Measurements from ENCODE around the gene CCDC39. TPM values are rescaled to one million over a fixed set of nuclear protein-coding genes. Genes with fewer than 3 reads are reported as not detected.

The CCDC39 gene
- total RNA-seq, 2 donors from 2014 or later: 0.20 to 1.1 TPM

GRCh38 chr3:180657094-180657493 lies 22.2 kb downstream of the CCDC39 start:
- no peak overlapping the region for H3K4me3 Mint-ChIP-seq
- 84 to 100% methylated on average over 1 to 4 of the region's 4 CpGs for WGBS, 2 experiments (ENCODE audit: insufficient coverage in 1 of 2, insufficient read length in 1 of 2)
- no peaks in the 10 kb centered on the region for H3K27me3 Mint-ChIP-seq (ENCODE audit: insufficient read depth)
- DNase-seq: no peak
- Histone ChIP-seq H3K27ac (ENCODE audit: low read depth, low read length) (no peak overlapping the region), H3K9ac (ENCODE audit: extremely low read depth, low read length, poor library complexity, severe bottlenecking) (no peak overlapping the region), H3K4me1 (ENCODE audit: control insufficient read depth, insufficient read depth, low read length) (no peaks in the 10 kb centered on the region), H3K36me3 (ENCODE audit: control insufficient read depth, insufficient read depth, low read length) (no peaks in the 10 kb centered on the region), H3K27me3 (ENCODE audit: control insufficient read depth, insufficient read depth, low read length, poor library complexity, severe bottlenecking) (no peaks in the 10 kb centered on the region), H3K9me3 (ENCODE audit: control insufficient read depth, low read length) (no peaks in the 10 kb centered on the region), H3K4me3 (ENCODE audit: low read length) (no peak overlapping the region)
- no peak overlapping the region for H3K27ac Mint-ChIP-seq
- H3K36me3 Mint-ChIP-seq (ENCODE audit: low read depth): no peaks in the 10 kb centered on the region
- H3K9me3 Mint-ChIP-seq: no peaks in the 10 kb centered on the region
- peaks cover 7% of the 10 kb centered on the region for H3K4me1 Mint-ChIP-seq
- TF ChIP-seq CTCF (conservative IDR thresholded peaks at IDR 0.05): no peak

GRCh38 chr3:180656406-180656805 lies 22.9 kb downstream of the CCDC39 start:
- Histone ChIP-seq H3K27me3 (ENCODE audit: control insufficient read depth, insufficient read depth, low read length, poor library complexity, severe bottlenecking) (no peaks in the 10 kb centered on the region), H3K9ac (ENCODE audit: extremely low read depth, low read length, poor library complexity, severe bottlenecking) (no peak overlapping the region), H3K27ac (ENCODE audit: low read depth, low read length) (no peak overlapping the region), H3K9me3 (ENCODE audit: control insufficient read depth, low read length) (no peaks in the 10 kb centered on the region), H3K4me3 (ENCODE audit: low read length) (no peak overlapping the region), H3K36me3 (ENCODE audit: control insufficient read depth, insufficient read depth, low read length) (no peaks in the 10 kb centered on the region), H3K4me1 (ENCODE audit: control insufficient read depth, insufficient read depth, low read length) (no peaks in the 10 kb centered on the region)
- Mint-ChIP-seq H3K27me3 (ENCODE audit: insufficient read depth) (no peaks in the 10 kb centered on the region), H3K4me3 (no peak overlapping the region), H3K4me1 (peaks cover 7% of the 10 kb centered on the region), H3K36me3 (ENCODE audit: low read depth) (no peaks in the 10 kb centered on the region), H3K27ac (no peak overlapping the region), H3K9me3 (no peaks in the 10 kb centered on the region)
- no peak for TF ChIP-seq CTCF (conservative IDR thresholded peaks at IDR 0.05)
- no peak for DNase-seq
- 84 to 91% methylated on average over 3 to 4 of the region's 4 CpGs for WGBS, 2 experiments (ENCODE audit: insufficient coverage in 1 of 2, insufficient read length in 1 of 2)

GRCh38 chr3:180646187-180646790 lies 33.0 kb downstream of the CCDC39 start:
- H3K27ac Mint-ChIP-seq: no peak overlapping the region
- Histone ChIP-seq H3K36me3 (ENCODE audit: control insufficient read depth, insufficient read depth, low read length) (no peaks in the 10 kb centered on the region), H3K27me3 (ENCODE audit: control insufficient read depth, insufficient read depth, low read length, poor library complexity, severe bottlenecking) (no peaks in the 10 kb centered on the region), H3K9ac (ENCODE audit: extremely low read depth, low read length, poor library complexity, severe bottlenecking) (no peak overlapping the region), H3K4me3 (ENCODE audit: low read length) (no peak overlapping the region), H3K27ac (ENCODE audit: low read depth, low read length) (no peak overlapping the region), H3K4me1 (ENCODE audit: control insufficient read depth, insufficient read depth, low read length) (no peaks in the 10 kb centered on the region), H3K9me3 (ENCODE audit: control insufficient read depth, low read length) (no peaks in the 10 kb centered on the region)
- H3K4me1 Mint-ChIP-seq: no peaks in the 10 kb centered on the region
- H3K9me3 Mint-ChIP-seq: no peaks in the 10 kb centered on the region
- H3K4me3 Mint-ChIP-seq: no peak overlapping the region
- no CpG with 5 or more reads among the region's 1 CpG for WGBS, 2 experiments (ENCODE audit: insufficient coverage in 1 of 2, insufficient read length in 1 of 2)
- DNase-seq: no peak
- no peaks in the 10 kb centered on the region for H3K27me3 Mint-ChIP-seq (ENCODE audit: insufficient read depth)
- no peaks in the 10 kb centered on the region for H3K36me3 Mint-ChIP-seq (ENCODE audit: low read depth)
- TF ChIP-seq CTCF (conservative IDR thresholded peaks at IDR 0.05): peak; percentile 73
